HG03342 (cell line): ENCODE measurements around the gene RNF169.

ENCODE experiments used
- ATAC-seq: cut with Tn5 transposase; IDR thresholded peaks from one replicate; pipeline ENCODE4 v1.9.1; 2021; ENCODE audit warnings: mild to moderate bottlenecking, moderate library complexity; ENCODE audit not compliant: unreplicated experiment

The RNF169 gene

DNA sequence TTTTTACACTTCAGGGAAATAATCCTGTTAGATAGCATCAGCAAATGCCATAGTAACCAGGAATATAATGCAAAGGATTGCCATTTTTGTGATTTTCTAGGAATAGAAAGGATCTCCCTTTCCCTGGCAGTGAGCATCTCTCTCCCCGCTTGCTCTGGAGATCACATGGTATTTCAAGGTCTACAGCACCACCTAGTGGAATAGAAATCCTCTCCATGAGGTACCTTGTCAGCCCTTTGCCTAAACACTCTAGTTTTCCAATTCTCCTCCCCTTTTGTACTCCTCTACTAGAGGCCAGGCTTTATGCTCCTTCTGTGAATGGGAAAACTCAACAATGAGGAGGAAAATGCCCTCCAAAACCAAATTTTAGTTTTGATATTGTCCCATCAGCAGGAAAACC lies 121.8 kb downstream of the RNF169 start:
- ATAC-seq: no peak

- ATAC-seq: no peak
These were observed 122.4 kb downstream of the RNF169 start for GRCh38 chr11:74871037-74871436.

GRCh38 chr11:74877132-74877531 lies 128.5 kb downstream of the RNF169 start:
- no peak for ATAC-seq
